B cell (primary cell): Measurements from ENCODE around the gene CACNG6. TPM values are rescaled to one million over a fixed set of nuclear protein-coding genes. Genes with fewer than 3 reads are reported as not detected.

Source experiments
- ATAC-seq: fragments of 200-7000 bp; cut with Tn5 transposase; one replicate; pipeline ENCODE4 v1.10.0; 2021; ENCODE audit warnings: low read depth, mild to moderate bottlenecking, moderate number of reproducible peaks, moderate library complexity
- CTCF ChIA-PET: fragments of 350-600 bp; sonication (Branson Sonifier 250); formaldehyde crosslinking; loops from one replicate; lab custom pipeline; 2021; ENCODE audit warnings: antibody characterized with exemption, inconsistent platforms; lab: Charles Lee
- POLR2A ChIA-PET: fragments of 350-600 bp; sonication (Branson Sonifier 250); formaldehyde crosslinking; loops from one replicate; lab custom pipeline; 2021; ENCODE audit warnings: antibody characterized with exemption; lab: Charles Lee
- DNase-seq: peaks from one replicate; pipeline ENCODE4 v3.0.0; 2013
- H2AFZ ChIP-seq: 2 replicates; pipeline ENCODE4 v1.6.1; 2012; ENCODE audit warnings: mild to moderate bottlenecking, low read depth, low read length; ENCODE audit not compliant: insufficient read depth, poor library complexity, severe bottlenecking
- H3K27ac ChIP-seq, 2 donors: 1 replicate in 1 of 2; 2 replicates in 1 of 2; pipeline ENCODE4 v1.5.1; 2012 to 2013; ENCODE audit warnings: low read length in 2 of 2, mild to moderate bottlenecking in 2 of 2, moderate library complexity in 1 of 2
- H3K27me3 ChIP-seq, 4 experiments: fragments of 200-600 bp in 1 of 4; sonication (generic) in 1 of 4; replicated peaks in 1 of 4; 1 replicate in 2 of 4; 2 replicates in 2 of 4; pipeline versions ENCODE4 v1.6.1 to v1.7.0; 2013 to 2016; ENCODE audit warnings: low read length in 3 of 4, mild to moderate bottlenecking in 2 of 4, mixed read lengths in 1 of 4, moderate library complexity in 1 of 4; ENCODE audit not compliant: insufficient read depth in 4 of 4, control insufficient read depth in 3 of 4; ENCODE audit errors: control extremely low read depth in 1 of 4
- H3K36me3 ChIP-seq, 2 experiments: replicated peaks in 1 of 2; 1 replicate in 1 of 2; 2 replicates in 1 of 2; pipeline versions ENCODE4 v1.6.1 to v1.7.1; 2013; ENCODE audit warnings: low read length in 1 of 2; ENCODE audit not compliant: insufficient read depth in 2 of 2, control insufficient read depth in 1 of 2; ENCODE audit errors: control extremely low read depth in 1 of 2, extremely low read depth in 1 of 2
- H3K4me1 ChIP-seq, 2 donors: fragments of 200-600 bp in 1 of 2; sonication (generic) in 1 of 2; 1 replicate in 1 of 2; 2 replicates in 1 of 2; pipeline versions ENCODE4 v1.5.1 to v1.6.1; 2013 to 2017; ENCODE audit warnings: low read length in 2 of 2; ENCODE audit not compliant: control insufficient read depth in 2 of 2, insufficient read depth in 2 of 2
- H3K4me2 ChIP-seq: replicated peaks from 2 replicates; pipeline ENCODE3; 2012; ENCODE audit warnings: mild to moderate bottlenecking, low read depth, low read length; ENCODE audit not compliant: poor library complexity, severe bottlenecking
- H3K4me3 ChIP-seq, 5 experiments: fragments of 200-600 bp in 1 of 5; sonication (generic) in 1 of 5; 1 replicate in 3 of 5; 2 replicates in 2 of 5; pipeline versions ENCODE4 v1.5.1 to v1.7.0; 2011 to 2016; ENCODE audit warnings: low read length in 4 of 5, mild to moderate bottlenecking in 4 of 5, low read depth in 2 of 5, control low read depth in 1 of 5, moderate library complexity in 1 of 5; ENCODE audit not compliant: insufficient read depth in 1 of 5; ENCODE audit errors: control extremely low read depth in 1 of 5, extremely low read depth in 1 of 5
- H3K79me2 ChIP-seq: fragments of 200-600 bp; sonication (generic); one replicate; pipeline ENCODE4 v1.6.0; 2016; ENCODE audit warnings: low read length; ENCODE audit not compliant: control insufficient read depth, insufficient read depth
- H3K9ac ChIP-seq: fragments of 200-600 bp; sonication (generic); 2 replicates; pipeline ENCODE4 v1.6.1; 2017; ENCODE audit warnings: mild to moderate bottlenecking, low read length, moderate library complexity
- H3K9me3 ChIP-seq, 3 donors: one replicate each; pipeline versions ENCODE4 v1.6.1 to v1.7.1; 2013; ENCODE audit warnings: low read length in 2 of 3; ENCODE audit not compliant: control insufficient read depth in 2 of 3, insufficient read depth in 1 of 3; ENCODE audit errors: control extremely low read depth in 1 of 3
- H4K20me1 ChIP-seq: 2 replicates; pipeline ENCODE4 v1.6.0; 2012; ENCODE audit warnings: mild to moderate bottlenecking, low read length; ENCODE audit not compliant: insufficient read depth, control insufficient read depth, poor library complexity, severe bottlenecking
- H3K27ac Mint-ChIP-seq: one replicate; pipeline ENCODE4 v1.8.0; 2021; ENCODE audit warnings: mixed read lengths
- H3K27me3 Mint-ChIP-seq: one replicate; pipeline ENCODE4 v1.8.0; 2021; ENCODE audit warnings: mixed read lengths
- H3K4me1 Mint-ChIP-seq: one replicate; pipeline ENCODE4 v1.8.0; 2021; ENCODE audit warnings: mixed read lengths
- H3K4me3 Mint-ChIP-seq: one replicate; pipeline ENCODE4 v1.8.0; 2021; ENCODE audit warnings: mixed read lengths
- H3K9me3 Mint-ChIP-seq: one replicate; pipeline ENCODE4 v1.8.0; 2022; ENCODE audit warnings: mixed read lengths; ENCODE audit not compliant: insufficient read depth
- CTCF ChIP-seq: fragments of 200-600 bp; IDR thresholded peaks from one replicate; pipeline ENCODE4 v1.8.0; 2022; ENCODE audit warnings: antibody characterized with exemption, mild to moderate bottlenecking
- EZH2 ChIP-seq: IDR thresholded peaks from 2 replicates; pipeline ENCODE4 v1.6.1; 2012; ENCODE audit warnings: borderline replicate concordance, low read depth, mild to moderate bottlenecking, moderate library complexity, low read length; ENCODE audit not compliant: insufficient read depth, poor library complexity, severe bottlenecking
- WGBS: methylation state at CpG from one replicate; pipeline ENCODE4 v1.1.5; 2013; ENCODE audit warnings: missing lambda C conversion rate; ENCODE audit not compliant: insufficient coverage; 5-methylcytosine and 5-hydroxymethylcytosine counted together
- intact Hi-C: fragments of 100-400 bp; cut with micrococcal nuclease; formaldehyde crosslinking; loops from one replicate; pipeline ENCODE4 v1.10.0; 2022
- polyA plus RNA-seq: library from polyadenylated mRNA; depleted of rRNA; stranded (reverse); fragments of >200 nt; gene quantifications from 2 replicates; pipeline ENCODE4 v1.2.3, GENCODE V29; 2012
- total RNA-seq, 2 donors: library from RNA; stranded (reverse); fragments of 120-200 nt in 1 of 2; gene quantifications; 1 replicate in 1 of 2; 2 replicates in 1 of 2; pipeline versions ENCODE4 v1.2.3 to v1.2.4, GENCODE V29; 2013 to 2022

The CACNG6 gene
- total and polyA plus RNA-seq, 2 donors (not counting 1 experiment from before 2014, with no cell fraction given) = not detected

GRCh38 chr19:54021363-54021762 is 29.9 kb downstream of the CACNG6 start:
- Histone ChIP-seq H3K27me3 (peaks cover 0 to 13% (median 1%) of the 10 kb centered on the region in 4 experiments), H3K9me3 (peaks cover 0 to 13% (median 0%) of the 10 kb centered on the region in 3 donors), H3K79me2 (no peaks in the 10 kb centered on the region), H2AFZ (no peak overlapping the region), H3K36me3 (no peaks in the 10 kb centered on the region), H3K4me2 (no peak overlapping the region), H3K9ac (no peak overlapping the region), H3K4me3 (no peak overlapping the region), H3K27ac (no peak overlapping the region), H3K4me1 (peaks cover 0 to 5% of the 10 kb centered on the region in 2 donors), H4K20me1 (no peaks in the 10 kb centered on the region)
- no peak overlapping the region for H3K27ac Mint-ChIP-seq
- DNase-seq = no peak
- no peaks in the 10 kb centered on the region for H3K9me3 Mint-ChIP-seq
- POLR2A ChIA-PET = no interaction called here
- H3K4me1 Mint-ChIP-seq = peaks cover 3% of the 10 kb centered on the region
- CTCF ChIA-PET = interaction anchor here (0.8 kb wide), 1 partner anchor 228 kb away, joined by 3 read pairs; no protein-coding TSS in a partner anchor
- no peak for ATAC-seq
- TF ChIP-seq EZH2 (no peak), CTCF (no peak)
- peaks cover 23% of the 10 kb centered on the region for H3K27me3 Mint-ChIP-seq
- H3K4me3 Mint-ChIP-seq = no peak overlapping the region
- 95% methylated on average over 8 of the region's 8 CpGs for whole genome bisulfite sequencing
- intact Hi-C loops = loop anchor here (10.0 kb wide), 1 partner anchor 827 kb away; the partner anchor contains the start of gene ZNF665

- CTCF ChIA-PET = interaction anchor here (0.8 to 1.1 kb wide), 2 partner anchors 203 to 229 kb away, joined by 3 to 4 read pairs; no protein-coding TSS in a partner anchor
- ATAC-seq = no peak
- no peak for DNase-seq
- H3K4me1 ChIP-seq = peaks cover 0 to 5% of the 10 kb centered on the region in 2 donors
- no peak overlapping the region for H3K27ac ChIP-seq
- no peaks in the 10 kb centered on the region for H3K79me2 ChIP-seq
- Mint-ChIP-seq H3K9me3 (no peaks in the 10 kb centered on the region), H3K27ac (no peak overlapping the region), H3K27me3 (peaks cover 23% of the 10 kb centered on the region), H3K4me1 (peaks cover 3% of the 10 kb centered on the region), H3K4me3 (no peak overlapping the region)
- H2AFZ ChIP-seq = no peak overlapping the region
- no peak overlapping the region for H3K4me2 ChIP-seq
- H3K9ac ChIP-seq = no peak overlapping the region
- peaks cover 0 to 13% (median 0%) of the 10 kb centered on the region in 3 donors for H3K9me3 ChIP-seq
- 96% methylated on average over 13 of the region's 13 CpGs for WGBS
- H3K4me3 ChIP-seq = no peak overlapping the region
- H3K27me3 ChIP-seq = peaks cover 0 to 10% (median 1%) of the 10 kb centered on the region in 4 experiments
- no peaks in the 10 kb centered on the region for H4K20me1 ChIP-seq
- intact Hi-C loops = loop anchor here (10.0 kb wide), 1 partner anchor 827 kb away; the partner anchor contains the start of gene ZNF665
- TF ChIP-seq EZH2 (no peak), CTCF (no peak)
- POLR2A ChIA-PET = no interaction called here
- no peaks in the 10 kb centered on the region for H3K36me3 ChIP-seq
Measured at GRCh38 chr19:54021932-54022331, 30.5 kb downstream of the CACNG6 start.
